Fibroblast of lung (primary cell): ENCODE data around the gene SELENOS. TPM values are rescaled to one million over a fixed set of nuclear protein-coding genes. Genes with fewer than 3 reads are reported as not detected.

Experiments used
- DNase-seq, 2 donors: peaks; one replicate each; pipeline versions ENCODE4 v3.0.0 to v3.0.0-alpha.2; 2010; ENCODE audit warnings: low read depth in 2 of 2
- H2AFZ ChIP-seq: 2 replicates; pipeline ENCODE4 v1.5.1; 2012; ENCODE audit warnings: low read length, control low read depth, inconsistent platforms
- H3K27ac ChIP-seq: 2 replicates; pipeline ENCODE4 v1.5.1; 2011; ENCODE audit warnings: low read length, control low read depth; ENCODE audit not compliant: insufficient read depth
- H3K27me3 ChIP-seq: 2 replicates; pipeline ENCODE4 v1.5.1; 2011; ENCODE audit warnings: mild to moderate bottlenecking, low read length; ENCODE audit not compliant: control insufficient read depth, insufficient read depth
- H3K36me3 ChIP-seq: 2 replicates; pipeline ENCODE4 v1.5.1; 2011; ENCODE audit warnings: low read length; ENCODE audit not compliant: control insufficient read depth, insufficient read depth
- H3K4me1 ChIP-seq: 2 replicates; pipeline ENCODE4 v1.5.1; 2011; ENCODE audit warnings: low read length; ENCODE audit not compliant: control insufficient read depth, insufficient read depth; ENCODE audit errors: extremely low read depth
- H3K4me2 ChIP-seq: 2 replicates; pipeline ENCODE4 v1.5.1; 2011; ENCODE audit warnings: low read length, control low read depth; ENCODE audit not compliant: insufficient read depth; ENCODE audit errors: extremely low read depth
- H3K4me3 ChIP-seq, 4 experiments: fragments of 200-600 bp in 1 of 4; sonication (generic) in 1 of 4; replicated peaks in 1 of 4; 2 replicates each; pipeline ENCODE4 v1.5.1; 2011 to 2016; ENCODE audit warnings: low read length in 4 of 4, low read depth in 3 of 4, mild to moderate bottlenecking in 3 of 4, control low read depth in 2 of 4, inconsistent platforms in 1 of 4, mixed read lengths in 1 of 4; ENCODE audit not compliant: insufficient read depth in 1 of 4; ENCODE audit errors: control extremely low read depth in 1 of 4
- H3K79me2 ChIP-seq: 2 replicates; pipeline ENCODE4 v1.5.1; 2012; ENCODE audit warnings: mild to moderate bottlenecking, low read length, inconsistent platforms; ENCODE audit not compliant: control insufficient read depth, insufficient read depth
- H3K9ac ChIP-seq: 2 replicates; pipeline ENCODE4 v1.5.1; 2011; ENCODE audit warnings: mild to moderate bottlenecking, low read length, control low read depth; ENCODE audit not compliant: insufficient read depth
- H3K9me3 ChIP-seq: 2 replicates; pipeline ENCODE4 v1.5.1; 2012; ENCODE audit warnings: low read depth, low read length; ENCODE audit not compliant: control insufficient read depth, insufficient read depth
- H4K20me1 ChIP-seq: 2 replicates; pipeline ENCODE4 v1.5.1; 2011; ENCODE audit warnings: low read length; ENCODE audit not compliant: control insufficient read depth, insufficient read depth; ENCODE audit errors: extremely low read depth
- CTCF ChIP-seq, 2 donors: IDR thresholded peaks in 1 of 2; conservative IDR thresholded peaks in 1 of 2; 1 replicate in 1 of 2; 2 replicates in 1 of 2; pipeline ENCODE4 v1.5.1; 2011 to 2012; ENCODE audit warnings: low read length in 2 of 2, control low read depth in 1 of 2, inconsistent platforms in 1 of 2, low read depth in 1 of 2, mild to moderate bottlenecking in 1 of 2
- EZH2 ChIP-seq: IDR thresholded peaks from 2 replicates; pipeline ENCODE4 v1.5.1; 2012; ENCODE audit warnings: low read length, control low read depth, mild to moderate bottlenecking; ENCODE audit errors: missing control alignments
- polyA plus RNA-seq, 2 donors: library from polyadenylated mRNA; depleted of rRNA in 1 of 2; stranded (reverse) in 1 of 2; unstranded in 1 of 2; fragments of >200 nt; gene quantifications; 2 replicates each; pipeline ENCODE4 v1.2.1, GENCODE V29; 2011 to 2012; ENCODE audit warnings: missing spikeins in 1 of 2
- total RNA-seq: library from RNA; depleted of rRNA; stranded (reverse); fragments of >200 nt; gene quantifications from 2 replicates; pipeline ENCODE4 v1.2.1, GENCODE V29; 2014

The SELENOS gene
- total and polyA plus RNA-seq, 2 donors (not counting 1 experiment from before 2014, with no cell fraction given), result 66.2 to 130 TPM

- Histone ChIP-seq H2AFZ (no peak overlapping the region), H3K4me3 (no peak overlapping the region), H3K79me2 (no peaks in the 10 kb centered on the region), H3K9ac (no peak overlapping the region), H3K36me3 (no peaks in the 10 kb centered on the region), H3K4me1 (no peaks in the 10 kb centered on the region), H4K20me1 (no peaks in the 10 kb centered on the region), H3K27ac (no peak overlapping the region), H3K9me3 (no peaks in the 10 kb centered on the region), H3K27me3 (peaks cover 11% of the 10 kb centered on the region), H3K4me2 (no peak overlapping the region)
- no peak for DNase-seq
- TF ChIP-seq CTCF (conservative IDR thresholded peaks at IDR 0.05 in 1 of 2, IDR thresholded peaks at IDR 0.05 in 1 of 2; ENCODE audit: low read depth in 1 of 2, low read length in 2 of 2) (no peak), EZH2 (no peak)
Observed at GRCh38 chr15:101325263-101326025, 48.2 kb upstream of the SELENOS start.

GRCh38 chr15:101324524-101325177 is 47.4 kb upstream of the SELENOS start:
- H3K27me3 ChIP-seq, result peaks cover 11% of the 10 kb centered on the region
- H3K27ac ChIP-seq, result no peak overlapping the region
- no peaks in the 10 kb centered on the region for H3K4me1 ChIP-seq
- H3K4me3 ChIP-seq, result no peak overlapping the region
- H2AFZ ChIP-seq, result no peak overlapping the region
- DNase-seq, result no peak
- no peaks in the 10 kb centered on the region for H3K79me2 ChIP-seq
- H3K9ac ChIP-seq, result no peak overlapping the region
- H3K9me3 ChIP-seq, result no peaks in the 10 kb centered on the region
- H3K4me2 ChIP-seq, result no peak overlapping the region
- no peak for TF ChIP-seq EZH2
- no peak for TF ChIP-seq CTCF (conservative IDR thresholded peaks at IDR 0.05 in 1 of 2, IDR thresholded peaks at IDR 0.05 in 1 of 2; ENCODE audit: low read depth in 1 of 2, low read length in 2 of 2)
- H4K20me1 ChIP-seq, result no peaks in the 10 kb centered on the region
- H3K36me3 ChIP-seq, result no peaks in the 10 kb centered on the region

GRCh38 chr15:101323793-101324523 is 46.7 kb upstream of the SELENOS start:
- no peaks in the 10 kb centered on the region for H3K36me3 ChIP-seq
- H3K4me1 ChIP-seq, result no peaks in the 10 kb centered on the region
- no peak overlapping the region for H2AFZ ChIP-seq
- no peaks in the 10 kb centered on the region for H4K20me1 ChIP-seq
- no peak for DNase-seq
- no peak overlapping the region for H3K9ac ChIP-seq
- no peaks in the 10 kb centered on the region for H3K79me2 ChIP-seq
- H3K27ac ChIP-seq, result no peak overlapping the region
- no peak for TF ChIP-seq EZH2
- no peak for TF ChIP-seq CTCF (conservative IDR thresholded peaks at IDR 0.05 in 1 of 2, IDR thresholded peaks at IDR 0.05 in 1 of 2; ENCODE audit: low read depth in 1 of 2, low read length in 2 of 2)
- peaks cover 11% of the 10 kb centered on the region for H3K27me3 ChIP-seq
- no peak overlapping the region for H3K4me2 ChIP-seq
- H3K4me3 ChIP-seq, result no peak overlapping the region
- no peaks in the 10 kb centered on the region for H3K9me3 ChIP-seq
